ENCODE measurements around the gene LRRC27. TPM values are rescaled to one million over a fixed set of nuclear protein-coding genes. Genes with fewer than 3 reads are reported as not detected.

The LRRC27 gene
- polyA plus RNA-seq, 2 of the 4 experiments (the other 2 are of a cell fraction) = 6.5 to 6.9 TPM

DNA sequence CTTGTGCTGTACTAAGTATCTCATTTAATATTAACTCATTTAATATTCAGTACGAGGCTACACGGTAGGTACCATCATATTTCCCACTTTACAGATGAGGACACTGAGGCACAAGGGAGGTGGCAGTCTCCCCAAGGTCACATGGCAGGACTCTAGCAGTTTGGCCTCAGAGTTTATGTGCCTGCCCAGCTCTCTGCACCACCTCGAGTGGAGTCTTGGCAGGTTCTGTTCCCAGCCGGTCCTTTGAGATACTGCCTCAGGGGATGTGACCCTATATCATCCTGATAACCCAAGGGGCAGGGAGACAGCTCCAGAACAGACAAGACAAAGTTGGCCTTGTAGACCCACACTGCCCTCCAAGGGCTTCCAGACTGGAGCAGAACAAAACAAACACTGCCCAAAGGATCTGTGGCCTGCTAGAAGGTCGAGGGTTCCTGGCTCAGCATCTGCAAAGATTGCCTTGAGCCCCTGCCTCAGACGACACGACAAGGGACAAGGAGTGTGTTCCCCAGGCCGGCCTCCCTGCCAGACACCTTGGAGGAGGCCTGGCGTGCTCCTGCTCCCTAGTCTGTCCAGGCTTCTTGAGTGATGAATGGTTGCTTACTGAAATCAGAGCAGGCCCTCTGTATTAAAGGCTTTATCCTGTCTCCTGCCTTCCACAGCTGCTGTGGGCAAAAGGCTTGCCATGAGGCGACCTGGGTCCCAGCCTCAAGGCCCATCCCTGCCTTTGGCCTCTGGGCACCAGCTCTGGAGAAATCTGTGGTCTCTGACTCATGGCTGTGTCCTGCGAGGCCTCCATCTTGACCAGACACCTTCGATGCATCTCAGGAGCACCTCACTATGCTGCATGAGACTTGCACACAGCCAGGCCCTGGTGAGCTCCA lies 61.1 kb downstream of the LRRC27 start:
- CTCF ChIA-PET = interaction anchor here (1.1 to 2.3 kb wide), 4 partner anchors 12 to 60 kb away, joined by 3 to 10 read pairs (median 5); no protein-coding TSS in a partner anchor
- 79% methylated on average over 10 of the region's 12 CpGs for WGBS (ENCODE audit: missing lambda C conversion rate)

DNA sequence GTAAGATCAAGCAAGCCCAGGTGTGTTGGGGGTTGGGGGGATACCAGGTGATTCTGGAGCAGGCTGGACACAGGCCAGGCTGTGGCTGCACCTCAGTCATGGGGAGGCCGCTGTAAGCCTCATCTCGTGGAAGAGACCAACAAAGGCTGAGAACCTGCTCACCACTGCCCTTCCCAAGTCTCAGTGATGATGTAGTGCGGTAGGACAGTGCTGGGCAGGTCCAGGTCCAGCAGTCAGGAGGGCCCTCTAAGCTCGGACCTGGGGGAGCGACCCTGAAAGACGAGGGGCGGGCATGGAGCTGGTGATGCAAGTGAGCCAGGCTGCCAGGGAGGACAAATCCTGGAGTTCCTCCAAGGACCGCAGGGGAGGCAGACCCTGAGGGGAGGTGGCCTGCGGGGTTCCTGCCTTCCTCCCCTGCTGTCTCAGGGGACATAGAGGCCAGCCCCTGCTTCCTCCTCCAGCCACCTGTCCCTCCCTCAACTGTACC lies 61.7 kb downstream of the LRRC27 start:
- H3K4me3 ChIP-seq = no peak overlapping the region
- H3K4me1 ChIP-seq = peaks cover 39% of the 10 kb centered on the region
- 87% methylated on average over 7 of the region's 9 CpGs for WGBS (ENCODE audit: missing lambda C conversion rate)
- H3K27ac ChIP-seq = peak overlapping the region in 1 of 2 experiments; percentile 15; a peak in 1 of 6 replicates
- DNase-seq (ENCODE audit: low read depth in 1 of 2, low spot score in 1 of 2) (no peak), ATAC-seq (no peak), FAIRE-seq (no peak)
- no peaks in the 10 kb centered on the region for H3K9me3 ChIP-seq
- TF ChIP-seq, protein P1, sequence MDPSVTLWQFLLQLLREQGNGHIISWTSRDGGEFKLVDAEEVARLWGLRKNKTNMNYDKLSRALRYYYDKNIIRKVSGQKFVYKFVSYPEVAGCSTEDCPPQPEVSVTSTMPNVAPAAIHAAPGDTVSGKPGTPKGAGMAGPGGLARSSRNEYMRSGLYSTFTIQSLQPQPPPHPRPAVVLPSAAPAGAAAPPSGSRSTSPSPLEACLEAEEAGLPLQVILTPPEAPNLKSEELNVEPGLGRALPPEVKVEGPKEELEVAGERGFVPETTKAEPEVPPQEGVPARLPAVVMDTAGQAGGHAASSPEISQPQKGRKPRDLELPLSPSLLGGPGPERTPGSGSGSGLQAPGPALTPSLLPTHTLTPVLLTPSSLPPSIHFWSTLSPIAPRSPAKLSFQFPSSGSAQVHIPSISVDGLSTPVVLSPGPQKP (IDR thresholded peaks at IDR 0.05; ENCODE audit: low read depth, low read length) = no peak
- TF ChIP-seq, protein P2, sequence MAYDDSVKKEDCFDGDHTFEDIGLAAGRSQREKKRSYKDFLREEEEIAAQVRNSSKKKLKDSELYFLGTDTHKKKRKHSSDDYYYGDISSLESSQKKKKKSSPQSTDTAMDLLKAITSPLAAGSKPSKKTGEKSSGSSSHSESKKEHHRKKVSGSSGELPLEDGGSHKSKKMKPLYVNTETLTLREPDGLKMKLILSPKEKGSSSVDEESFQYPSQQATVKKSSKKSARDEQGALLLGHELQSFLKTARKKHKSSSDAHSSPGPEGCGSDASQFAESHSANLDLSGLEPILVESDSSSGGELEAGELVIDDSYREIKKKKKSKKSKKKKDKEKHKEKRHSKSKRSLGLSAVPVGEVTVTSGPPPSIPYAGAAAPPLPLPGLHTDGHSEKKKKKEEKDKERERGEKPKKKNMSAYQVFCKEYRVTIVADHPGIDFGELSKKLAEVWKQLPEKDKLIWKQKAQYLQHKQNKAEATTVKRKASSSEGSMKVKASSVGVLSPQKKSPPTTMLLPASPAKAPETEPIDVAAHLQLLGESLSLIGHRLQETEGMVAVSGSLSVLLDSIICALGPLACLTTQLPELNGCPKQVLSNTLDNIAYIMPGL (CRISPR knock-in tag; IDR thresholded peaks at IDR 0.05; ENCODE audit: borderline replicate concordance) = no peak
- TF ChIP-seq CBX2 (IDR thresholded peaks at IDR 0.05; ENCODE audit: borderline replicate concordance, low read depth) (no peak), FOSL2 (IDR thresholded peaks at IDR 0.05) (no peak), FOSL2 (CRISPR knock-in tag; IDR thresholded peaks at IDR 0.05) (no peak), HOXA7 (CRISPR knock-in tag; IDR thresholded peaks at IDR 0.05) (no peak), NFE2L2 (conservative IDR thresholded peaks at IDR 0.05; ENCODE audit: low read length) (no peak), SMC3 (IDR thresholded peaks at IDR 0.05) (no peak), PHF8 (IDR thresholded peaks at IDR 0.05; ENCODE audit: borderline replicate concordance, low read depth) (no peak)
- ChIA-PET POLR2A (no interaction called here), CTCF (interaction anchor here (0.7 to 2.3 kb wide), 4 partner anchors 49 to 65 kb away, joined by 3 to 10 read pairs (median 4); no protein-coding TSS in a partner anchor)
- no peak overlapping the region for H3K4me2 ChIP-seq

More for the DNA sequence above, 61.1 kb downstream of the LRRC27 start:
- no peaks in the 10 kb centered on the region for H3K9me3 ChIP-seq
- FAIRE-seq (no peak), DNase-seq (ENCODE audit: low read depth in 1 of 2, low spot score in 1 of 2) (no peak), ATAC-seq (no peak)
- POLR2A ChIA-PET = no interaction called here
- TF ChIP-seq, protein P3, sequence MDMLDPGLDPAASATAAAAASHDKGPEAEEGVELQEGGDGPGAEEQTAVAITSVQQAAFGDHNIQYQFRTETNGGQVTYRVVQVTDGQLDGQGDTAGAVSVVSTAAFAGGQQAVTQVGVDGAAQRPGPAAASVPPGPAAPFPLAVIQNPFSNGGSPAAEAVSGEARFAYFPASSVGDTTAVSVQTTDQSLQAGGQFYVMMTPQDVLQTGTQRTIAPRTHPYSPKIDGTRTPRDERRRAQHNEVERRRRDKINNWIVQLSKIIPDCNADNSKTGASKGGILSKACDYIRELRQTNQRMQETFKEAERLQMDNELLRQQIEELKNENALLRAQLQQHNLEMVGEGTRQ (IDR thresholded peaks at IDR 0.05) = no peak
- TF ChIP-seq, protein P4, sequence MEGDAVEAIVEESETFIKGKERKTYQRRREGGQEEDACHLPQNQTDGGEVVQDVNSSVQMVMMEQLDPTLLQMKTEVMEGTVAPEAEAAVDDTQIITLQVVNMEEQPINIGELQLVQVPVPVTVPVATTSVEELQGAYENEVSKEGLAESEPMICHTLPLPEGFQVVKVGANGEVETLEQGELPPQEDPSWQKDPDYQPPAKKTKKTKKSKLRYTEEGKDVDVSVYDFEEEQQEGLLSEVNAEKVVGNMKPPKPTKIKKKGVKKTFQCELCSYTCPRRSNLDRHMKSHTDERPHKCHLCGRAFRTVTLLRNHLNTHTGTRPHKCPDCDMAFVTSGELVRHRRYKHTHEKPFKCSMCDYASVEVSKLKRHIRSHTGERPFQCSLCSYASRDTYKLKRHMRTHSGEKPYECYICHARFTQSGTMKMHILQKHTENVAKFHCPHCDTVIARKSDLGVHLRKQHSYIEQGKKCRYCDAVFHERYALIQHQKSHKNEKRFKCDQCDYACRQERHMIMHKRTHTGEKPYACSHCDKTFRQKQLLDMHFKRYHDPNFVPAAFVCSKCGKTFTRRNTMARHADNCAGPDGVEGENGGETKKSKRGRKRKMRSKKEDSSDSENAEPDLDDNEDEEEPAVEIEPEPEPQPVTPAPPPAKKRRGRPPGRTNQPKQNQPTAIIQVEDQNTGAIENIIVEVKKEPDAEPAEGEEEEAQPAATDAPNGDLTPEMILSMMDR (IDR thresholded peaks at IDR 0.05) = no peak
- TF ChIP-seq CHD2 (IDR thresholded peaks at IDR 0.05; ENCODE audit: low read length, partially characterized antibody) (no peak), HEYL (CRISPR knock-in tag; IDR thresholded peaks at IDR 0.05) (no peak), CBX2 (IDR thresholded peaks at IDR 0.05; ENCODE audit: borderline replicate concordance, low read depth) (no peak), MYC (IDR thresholded peaks at IDR 0.05; ENCODE audit: borderline replicate concordance, low read length) (no peak), MAFK (IDR thresholded peaks at IDR 0.05; ENCODE audit: partially characterized antibody) (no peak), POLR2A (IDR thresholded peaks at IDR 0.05; ENCODE audit: low read length) (no peak), ZC3H11A (IDR thresholded peaks at IDR 0.05) (no peak), RNF2 (IDR thresholded peaks at IDR 0.05; ENCODE audit: borderline replicate concordance, low read depth) (no peak), JUN (IDR thresholded peaks at IDR 0.05) (no peak), EHMT2 (IDR thresholded peaks at IDR 0.05; ENCODE audit: low read depth) (no peak), TP53 (CRISPR knock-in tag; IDR thresholded peaks at IDR 0.05) (no peak), NPAS2 (CRISPR knock-in tag; IDR thresholded peaks at IDR 0.05; ENCODE audit: borderline replicate concordance) (no peak), FOXS1 (CRISPR knock-in tag; IDR thresholded peaks at IDR 0.05) (no peak)
- TF ChIP-seq, protein P5, sequence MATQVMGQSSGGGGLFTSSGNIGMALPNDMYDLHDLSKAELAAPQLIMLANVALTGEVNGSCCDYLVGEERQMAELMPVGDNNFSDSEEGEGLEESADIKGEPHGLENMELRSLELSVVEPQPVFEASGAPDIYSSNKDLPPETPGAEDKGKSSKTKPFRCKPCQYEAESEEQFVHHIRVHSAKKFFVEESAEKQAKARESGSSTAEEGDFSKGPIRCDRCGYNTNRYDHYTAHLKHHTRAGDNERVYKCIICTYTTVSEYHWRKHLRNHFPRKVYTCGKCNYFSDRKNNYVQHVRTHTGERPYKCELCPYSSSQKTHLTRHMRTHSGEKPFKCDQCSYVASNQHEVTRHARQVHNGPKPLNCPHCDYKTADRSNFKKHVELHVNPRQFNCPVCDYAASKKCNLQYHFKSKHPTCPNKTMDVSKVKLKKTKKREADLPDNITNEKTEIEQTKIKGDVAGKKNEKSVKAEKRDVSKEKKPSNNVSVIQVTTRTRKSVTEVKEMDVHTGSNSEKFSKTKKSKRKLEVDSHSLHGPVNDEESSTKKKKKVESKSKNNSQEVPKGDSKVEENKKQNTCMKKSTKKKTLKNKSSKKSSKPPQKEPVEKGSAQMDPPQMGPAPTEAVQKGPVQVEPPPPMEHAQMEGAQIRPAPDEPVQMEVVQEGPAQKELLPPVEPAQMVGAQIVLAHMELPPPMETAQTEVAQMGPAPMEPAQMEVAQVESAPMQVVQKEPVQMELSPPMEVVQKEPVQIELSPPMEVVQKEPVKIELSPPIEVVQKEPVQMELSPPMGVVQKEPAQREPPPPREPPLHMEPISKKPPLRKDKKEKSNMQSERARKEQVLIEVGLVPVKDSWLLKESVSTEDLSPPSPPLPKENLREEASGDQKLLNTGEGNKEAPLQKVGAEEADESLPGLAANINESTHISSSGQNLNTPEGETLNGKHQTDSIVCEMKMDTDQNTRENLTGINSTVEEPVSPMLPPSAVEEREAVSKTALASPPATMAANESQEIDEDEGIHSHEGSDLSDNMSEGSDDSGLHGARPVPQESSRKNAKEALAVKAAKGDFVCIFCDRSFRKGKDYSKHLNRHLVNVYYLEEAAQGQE (IDR thresholded peaks at IDR 0.05) = no peak
- no peak overlapping the region for H3K4me2 ChIP-seq
- no peak overlapping the region for H3K4me3 ChIP-seq
- no peak overlapping the region for H3K27ac ChIP-seq
- peaks cover 32% of the 10 kb centered on the region for H3K4me1 ChIP-seq
